HG02588 (cell line): ENCODE data around the gene SPON1.
"Not testable (repeated sequence)": the region's sequence is repeated elsewhere in the genome, so short reads cannot be mapped to it uniquely, and the experiment has no call there.

Experiments used
- ATAC-seq: cut with Tn5 transposase; IDR thresholded peaks from one replicate; pipeline ENCODE4 v1.9.1; 2021; ENCODE audit warnings: mild to moderate bottlenecking, moderate library complexity; ENCODE audit not compliant: unreplicated experiment

Gene SPON1

DNA sequence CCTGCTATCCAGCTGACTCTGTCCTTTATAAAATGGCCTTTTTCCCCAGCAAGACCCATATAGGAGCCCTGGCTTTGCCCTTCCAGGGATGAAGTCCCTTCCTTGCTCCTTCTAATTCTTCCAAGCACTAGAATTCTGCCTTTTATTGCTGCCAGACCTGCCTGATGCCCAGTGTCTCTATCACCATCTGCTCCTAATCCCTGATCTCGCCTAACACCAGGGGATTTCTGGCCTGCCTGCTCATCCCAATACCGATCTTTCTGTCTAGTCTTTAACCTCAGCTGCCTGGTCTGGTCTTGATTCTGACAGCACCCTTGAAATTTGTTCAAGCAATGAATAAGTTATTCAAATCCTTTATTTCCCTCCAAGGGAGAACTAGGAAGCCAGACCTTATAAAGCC lies 150.2 kb downstream of the SPON1 start:
- no peak for ATAC-seq

DNA sequence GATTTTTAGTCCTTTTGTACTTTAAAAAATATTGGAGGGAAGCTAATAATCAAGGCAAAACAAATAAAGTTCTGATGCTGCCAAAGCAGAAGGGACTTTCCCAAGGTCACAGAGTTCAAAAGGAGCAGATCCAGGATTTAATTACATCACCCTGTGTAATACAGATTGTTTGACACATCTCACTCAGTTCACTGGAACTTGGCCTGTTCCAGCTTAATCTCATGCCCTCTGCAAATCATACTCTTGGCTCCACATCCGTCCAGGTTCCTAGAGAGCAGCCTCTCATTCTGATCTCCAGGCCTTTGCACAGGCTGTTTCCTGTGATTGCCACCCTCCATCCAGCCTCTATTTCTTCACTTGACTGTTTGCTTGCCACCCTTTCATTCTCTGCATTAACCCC lies 151.7 kb downstream of the SPON1 start:
- ATAC-seq = no peak

DNA sequence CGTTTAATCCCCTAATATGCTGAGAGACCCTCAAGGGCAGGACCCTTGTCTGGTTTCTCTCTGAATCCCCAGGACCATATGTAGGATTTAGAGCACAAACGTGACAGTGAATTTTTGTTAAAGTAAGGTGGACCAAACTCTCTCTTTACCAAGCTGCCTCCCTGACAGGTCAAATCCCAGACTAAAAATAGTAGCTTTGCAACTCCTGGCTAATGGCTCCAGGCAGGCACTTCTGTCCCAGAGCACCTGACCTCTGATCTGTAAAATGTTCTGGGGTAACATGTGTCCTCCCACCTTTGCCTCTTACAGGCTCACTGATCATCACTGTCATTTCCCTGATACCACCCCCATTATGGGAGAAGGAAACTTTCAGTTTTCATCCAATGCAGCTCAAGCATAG lies 152.3 kb downstream of the SPON1 start:
- no peak for ATAC-seq

DNA sequence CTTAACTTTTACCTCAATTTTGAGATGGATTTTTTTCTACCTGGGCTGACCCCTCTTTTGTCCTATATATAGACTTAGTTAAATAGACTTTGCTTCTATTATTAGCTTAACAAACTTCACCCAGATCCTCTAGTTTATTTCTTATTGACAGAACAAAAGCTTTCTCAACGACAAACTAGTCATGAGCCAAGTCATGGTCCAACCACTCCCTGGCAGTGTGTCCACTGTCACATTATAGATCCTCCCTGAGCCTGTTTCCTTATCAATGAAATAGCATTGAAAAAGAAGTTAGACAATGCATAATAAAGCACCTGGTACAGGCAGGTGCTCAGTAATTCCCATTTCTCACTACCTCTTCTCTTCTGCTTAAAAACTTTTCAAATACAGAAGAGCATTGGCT lies 155.1 kb downstream of the SPON1 start:
- no peak for ATAC-seq

DNA sequence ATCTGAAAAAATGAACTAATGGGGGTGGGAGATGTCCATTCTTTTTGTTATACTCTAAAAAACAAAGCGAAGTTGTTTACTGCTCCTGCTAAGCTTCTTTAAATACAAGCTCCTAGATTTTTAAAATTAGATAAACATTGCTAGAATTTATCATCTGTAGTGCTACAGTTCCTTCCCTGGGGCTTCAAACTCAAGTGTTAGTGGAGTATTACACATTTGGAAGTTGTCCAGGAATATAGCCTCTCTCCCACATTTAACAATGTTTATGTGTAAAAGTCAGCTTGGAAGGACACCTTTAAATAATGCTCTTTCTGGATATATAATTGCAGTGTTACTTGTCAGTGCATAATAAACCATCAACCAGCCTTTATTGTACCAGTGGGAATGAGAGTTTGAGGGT lies 155.5 kb downstream of the SPON1 start:
- ATAC-seq = no peak

DNA sequence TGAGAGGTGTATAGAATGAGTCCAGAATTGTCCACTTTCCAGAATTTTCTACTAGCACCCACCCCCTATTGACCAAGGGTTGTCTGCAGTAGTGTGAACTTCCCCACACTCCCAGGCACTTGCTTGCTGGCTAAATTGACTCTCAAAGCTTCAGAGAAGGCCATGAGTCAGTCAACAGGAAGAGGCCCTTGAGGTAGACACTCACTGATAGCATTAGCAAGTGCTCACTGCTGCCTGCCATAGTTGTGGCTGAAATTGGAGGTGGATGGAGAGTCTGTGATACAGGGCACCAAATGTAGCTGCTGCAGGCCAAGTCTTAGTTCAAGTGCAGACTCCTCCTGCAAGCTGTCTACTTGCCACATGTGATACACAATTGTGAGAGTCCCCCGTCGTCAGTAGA lies 156.8 kb downstream of the SPON1 start:
- no peak for ATAC-seq

DNA sequence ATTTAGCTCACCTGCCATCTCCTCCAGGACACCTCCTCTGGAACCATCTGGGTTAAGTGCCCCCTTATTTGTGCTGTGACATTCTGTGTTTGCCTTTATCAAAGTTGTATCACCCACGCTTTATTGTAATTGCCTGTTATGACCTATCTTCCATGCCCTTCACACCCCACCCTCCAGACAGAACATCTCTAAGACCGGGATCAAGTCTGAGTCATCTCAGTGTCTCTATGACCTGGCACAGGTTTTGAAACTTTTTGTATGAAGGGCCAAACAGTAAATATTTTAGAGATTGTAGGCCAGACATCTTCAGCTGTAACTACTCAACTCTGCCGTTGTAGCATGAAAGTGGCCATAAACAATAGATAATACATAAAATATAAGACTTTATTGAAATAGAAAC lies 161.8 kb downstream of the SPON1 start:
- ATAC-seq = no peak

DNA sequence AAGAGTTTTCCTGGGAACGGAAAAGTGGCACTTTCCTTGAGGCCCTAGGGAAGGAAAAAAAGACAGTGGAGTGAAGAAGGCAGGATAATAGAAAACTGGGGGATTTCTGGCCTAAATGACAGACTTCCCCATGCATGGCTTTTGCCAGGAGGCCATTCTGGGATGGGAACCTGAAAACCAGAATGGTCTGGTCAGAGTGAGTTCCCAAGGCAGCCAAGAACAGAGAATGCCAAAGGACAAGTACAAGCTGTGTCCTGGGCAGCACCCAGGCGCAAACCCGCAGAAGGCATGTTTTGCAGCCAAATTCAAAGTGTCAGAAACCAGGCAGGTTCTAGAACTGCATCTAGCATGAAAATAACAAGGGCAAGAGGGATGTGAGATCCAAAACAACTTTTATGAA lies 162.4 kb downstream of the SPON1 start:
- no peak for ATAC-seq

DNA sequence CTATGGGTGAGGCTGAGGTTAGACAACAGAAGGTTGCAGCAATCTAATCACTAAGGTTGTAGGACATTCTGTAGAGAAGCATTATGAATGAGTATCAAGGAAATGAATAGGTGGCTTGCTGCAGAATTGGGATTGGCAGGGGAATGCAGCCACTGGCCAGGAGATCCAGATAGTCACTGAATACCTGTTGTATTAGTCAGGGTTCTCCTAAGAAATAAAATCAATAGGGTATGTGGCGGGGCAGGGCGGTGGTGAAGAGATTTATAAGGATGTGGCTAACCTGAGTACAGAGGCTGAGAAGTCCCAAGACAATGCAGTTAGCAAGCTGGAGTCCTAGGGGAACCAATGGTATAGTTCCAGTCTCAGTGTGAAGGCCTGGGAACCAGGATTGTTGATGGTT lies 163.0 kb downstream of the SPON1 start:
- no peak for ATAC-seq

DNA sequence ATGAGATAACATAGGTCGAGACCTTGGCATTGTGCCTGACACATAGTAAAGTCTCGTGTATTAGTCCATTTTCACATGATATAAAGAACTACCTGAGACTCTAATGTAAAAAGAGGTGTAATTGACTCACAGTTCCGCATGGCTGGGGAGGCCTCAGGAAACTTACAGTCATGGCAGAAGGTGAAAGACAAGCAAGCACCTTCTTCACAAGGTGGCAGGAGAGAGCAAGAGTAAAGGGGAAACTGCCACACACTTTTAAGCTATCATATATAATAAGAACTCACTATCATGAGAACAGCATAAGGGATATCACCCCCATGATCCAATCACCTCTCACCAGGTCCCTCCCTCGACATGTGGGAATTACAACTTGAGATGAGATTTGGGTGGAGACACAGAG lies 165.2 kb downstream of the SPON1 start:
- no peak for ATAC-seq

DNA sequence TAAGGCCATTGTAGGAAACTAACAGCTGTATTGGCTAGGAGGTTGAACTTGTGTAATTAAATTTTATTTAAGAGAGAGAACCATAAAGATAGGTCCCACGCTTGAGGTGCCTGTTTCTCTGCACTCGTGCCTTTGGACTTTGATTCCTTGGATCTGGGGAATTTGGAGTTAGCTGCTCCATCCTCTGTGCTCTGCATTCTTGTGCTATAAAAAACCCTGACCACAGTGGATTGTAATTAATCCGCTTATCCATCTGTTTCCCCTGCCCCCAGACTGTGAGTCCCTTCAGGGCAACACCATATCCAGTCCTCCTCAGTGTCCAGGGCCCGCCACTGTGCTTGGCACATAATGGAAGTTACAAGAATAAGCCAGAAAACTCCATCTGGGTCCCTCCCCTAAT lies 169.8 kb downstream of the SPON1 start:
- ATAC-seq = no peak

DNA sequence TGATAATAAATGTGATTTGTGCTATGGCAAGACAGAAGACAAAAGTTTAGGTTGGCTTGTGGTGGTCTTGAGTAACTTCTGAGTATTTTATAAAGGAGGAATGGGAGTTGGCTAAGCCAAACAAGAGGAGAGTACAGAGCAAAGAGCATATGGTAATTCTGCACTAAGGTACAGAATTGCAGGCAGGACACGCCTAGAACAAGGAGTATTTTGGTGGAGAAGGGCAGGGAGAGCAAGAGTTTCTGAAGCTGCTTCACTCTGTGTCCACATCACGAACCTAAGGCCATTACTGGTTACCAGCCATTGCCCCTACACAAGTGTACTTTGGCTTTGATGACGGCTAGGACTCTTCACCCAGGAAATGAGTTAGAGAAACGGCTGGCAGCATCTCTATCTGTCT lies 170.9 kb downstream of the SPON1 start:
- no peak for ATAC-seq

DNA sequence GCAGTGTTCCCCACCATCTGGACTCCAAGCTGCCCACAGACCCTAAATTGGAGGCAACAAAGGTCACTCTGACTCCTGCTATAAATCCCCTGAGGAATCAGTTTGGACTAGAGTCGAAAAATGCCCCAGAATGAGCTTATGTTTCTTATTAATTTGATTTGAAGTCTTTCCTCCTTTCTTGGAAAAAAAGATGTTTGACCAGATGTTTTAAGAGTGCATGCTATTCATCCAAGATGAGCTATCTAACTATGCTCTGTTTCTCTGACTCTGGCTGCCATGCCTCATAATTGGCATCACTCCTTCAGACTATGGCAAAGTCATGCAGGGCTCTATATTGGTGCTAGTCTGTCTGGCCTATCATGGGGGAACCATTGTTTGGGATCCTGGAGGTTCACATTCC lies 174.0 kb downstream of the SPON1 start:
- ATAC-seq = no peak

DNA sequence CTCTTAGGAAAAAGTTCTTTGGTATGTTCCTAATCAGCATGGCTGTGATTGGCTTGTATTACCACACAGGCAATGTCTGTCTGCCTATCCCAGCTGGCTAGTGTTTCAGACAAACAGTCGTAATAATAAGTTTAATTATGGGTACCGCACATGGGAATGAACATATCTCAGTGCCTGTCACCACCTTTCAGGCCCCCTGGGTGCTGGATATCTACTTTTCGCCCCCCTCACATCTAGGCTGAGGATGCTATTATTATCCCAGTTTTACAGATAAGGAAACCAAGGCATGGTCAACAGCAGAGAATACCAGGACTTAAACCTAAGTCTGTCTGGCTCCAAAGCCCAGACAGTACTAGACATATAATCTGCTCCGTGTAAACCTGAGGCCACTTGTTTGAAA lies 174.8 kb downstream of the SPON1 start:
- no peak for ATAC-seq

DNA sequence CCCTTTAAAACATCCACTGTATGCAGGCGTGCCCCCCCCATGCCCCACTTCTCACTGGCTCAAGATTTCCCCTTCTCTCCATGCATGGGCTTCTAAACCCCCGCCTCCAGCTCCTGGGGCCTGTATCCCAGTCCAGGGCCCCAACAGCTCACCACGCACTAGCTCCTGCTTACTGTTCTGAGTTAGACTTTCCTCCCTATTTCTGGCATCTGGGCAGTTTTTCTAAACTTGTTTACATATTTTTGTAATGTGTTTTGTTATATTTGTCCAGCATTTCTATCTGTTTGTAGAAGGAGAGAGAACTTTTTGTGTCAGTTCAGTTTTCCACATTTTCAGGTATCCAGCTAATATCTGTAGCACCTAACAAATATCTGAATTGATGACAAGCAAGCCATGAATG lies 178.5 kb downstream of the SPON1 start:
- no peak for ATAC-seq

DNA sequence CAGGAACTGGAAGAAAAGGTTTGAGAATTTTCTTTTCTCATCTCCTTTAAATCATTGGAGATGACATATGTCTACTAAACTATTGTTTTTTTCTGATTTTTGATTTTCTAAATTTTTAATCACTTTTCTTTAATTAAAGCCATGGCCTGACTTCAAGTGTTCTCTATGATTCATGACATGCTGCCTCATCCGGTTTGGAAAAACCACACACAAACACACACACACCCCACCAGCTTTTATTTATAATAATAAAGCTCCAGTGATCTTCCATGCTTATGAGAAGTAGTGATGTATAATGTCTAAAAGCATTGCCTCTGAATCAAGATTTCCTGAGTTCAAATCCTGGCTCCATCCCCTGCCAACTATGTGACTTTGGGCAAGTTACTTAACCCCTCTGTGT lies 179.2 kb downstream of the SPON1 start:
- no peak for ATAC-seq

DNA sequence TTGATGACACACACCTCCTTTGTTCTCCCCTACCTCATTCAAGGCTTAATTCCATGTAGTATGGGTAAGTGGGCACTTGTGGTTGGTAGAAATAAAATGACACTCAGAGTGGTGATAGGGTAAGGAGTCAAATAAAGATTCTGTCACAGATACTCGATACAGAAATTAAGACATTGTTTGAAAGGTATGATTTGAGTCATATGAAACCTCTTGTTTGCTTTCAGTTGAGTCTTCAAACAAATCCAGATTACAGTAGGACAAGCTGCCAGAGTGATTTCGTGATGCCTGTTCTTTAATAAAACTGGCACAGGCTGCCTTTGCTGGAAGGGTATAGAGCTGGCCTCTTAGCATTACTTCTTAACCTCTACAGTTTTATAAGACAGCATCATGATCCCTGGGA lies 182.4 kb downstream of the SPON1 start:
- no peak for ATAC-seq

DNA sequence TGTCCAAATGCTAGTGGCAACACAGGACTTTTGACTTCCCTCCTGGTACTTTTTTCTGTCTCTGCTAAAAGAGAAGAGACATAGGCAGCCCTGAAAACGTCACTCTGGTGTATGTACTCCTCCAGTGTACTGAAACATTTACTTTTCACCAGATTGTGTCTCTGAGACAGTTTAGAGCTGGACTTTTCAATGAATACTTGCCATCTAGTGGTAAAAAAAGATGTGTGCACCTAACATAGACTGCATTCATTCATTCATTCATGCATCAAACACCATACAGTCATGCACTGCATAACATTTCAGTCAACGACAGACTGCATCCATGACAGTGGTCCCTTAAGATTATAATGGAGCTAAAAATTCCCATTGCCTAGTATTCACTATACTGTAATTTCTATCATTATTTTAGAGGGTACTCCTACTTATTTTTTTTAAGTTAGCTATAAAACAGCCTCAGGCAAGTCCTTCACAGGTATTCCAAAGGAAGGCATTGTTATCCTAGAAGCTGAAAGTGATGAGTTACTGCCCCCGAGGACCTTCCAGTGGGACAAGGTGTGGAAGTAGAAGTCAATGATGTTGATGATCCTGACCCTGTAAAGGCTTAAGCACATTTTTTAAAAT lies 186.2 kb downstream of the SPON1 start:
- ATAC-seq = no peak

DNA sequence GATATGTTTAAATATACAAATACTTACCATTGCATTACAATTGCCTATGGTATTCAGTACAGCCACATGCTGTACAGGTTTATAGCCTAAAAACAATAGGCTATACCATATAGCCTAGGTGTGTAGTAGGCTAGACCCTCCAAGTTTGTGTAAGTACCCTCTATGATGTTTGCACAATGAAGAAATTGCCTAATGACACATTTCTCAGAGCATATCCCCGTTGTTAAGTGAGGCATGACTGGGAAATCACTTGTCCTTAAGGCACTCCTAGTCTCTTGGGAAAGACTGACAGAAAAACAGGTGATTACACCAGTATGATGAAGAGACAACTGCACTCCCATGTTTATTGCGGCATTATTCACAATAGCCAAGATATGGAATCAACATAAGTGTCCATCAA lies 187.2 kb downstream of the SPON1 start:
- ATAC-seq = no peak

DNA sequence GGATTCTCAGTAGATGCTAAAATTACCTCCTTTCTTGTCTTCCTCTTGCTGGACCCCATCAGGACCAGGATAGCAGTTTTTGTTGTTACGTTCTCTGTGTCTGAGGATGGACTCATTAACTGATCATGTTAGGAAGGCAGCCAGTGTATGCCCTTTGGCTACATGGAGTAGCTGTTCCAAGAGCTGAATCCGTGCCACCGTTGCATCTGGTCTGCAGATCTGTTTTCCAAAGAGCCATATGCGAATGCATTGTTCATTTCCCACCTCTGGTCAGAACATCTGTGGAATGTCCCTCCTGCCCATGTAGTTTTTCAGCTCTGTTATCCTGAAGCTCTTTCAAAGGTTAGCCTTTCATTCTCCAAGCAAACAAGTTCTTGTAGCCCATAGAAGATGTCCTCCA lies 188.4 kb downstream of the SPON1 start:
- no peak for ATAC-seq

DNA sequence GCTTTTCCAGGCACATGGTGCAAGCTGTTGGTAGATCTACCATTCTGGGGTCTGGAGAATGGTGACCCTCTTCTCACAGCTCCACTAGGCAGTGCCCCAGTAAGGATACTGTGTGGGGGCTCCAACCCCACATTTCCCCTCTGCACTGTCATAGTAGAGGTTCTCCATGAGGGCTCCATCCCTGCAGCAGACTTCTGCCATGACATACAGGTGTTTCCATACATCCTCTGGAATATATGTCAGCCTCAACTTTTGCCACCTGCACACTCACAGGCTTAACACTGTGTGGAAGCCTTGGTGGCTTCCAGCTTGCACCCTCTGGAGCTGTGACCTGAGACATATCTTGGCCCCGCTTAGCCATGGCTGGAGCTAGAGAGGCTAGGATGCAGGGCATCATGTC lies 191.6 kb downstream of the SPON1 start:
- ATAC-seq = not testable (repeated sequence)

DNA sequence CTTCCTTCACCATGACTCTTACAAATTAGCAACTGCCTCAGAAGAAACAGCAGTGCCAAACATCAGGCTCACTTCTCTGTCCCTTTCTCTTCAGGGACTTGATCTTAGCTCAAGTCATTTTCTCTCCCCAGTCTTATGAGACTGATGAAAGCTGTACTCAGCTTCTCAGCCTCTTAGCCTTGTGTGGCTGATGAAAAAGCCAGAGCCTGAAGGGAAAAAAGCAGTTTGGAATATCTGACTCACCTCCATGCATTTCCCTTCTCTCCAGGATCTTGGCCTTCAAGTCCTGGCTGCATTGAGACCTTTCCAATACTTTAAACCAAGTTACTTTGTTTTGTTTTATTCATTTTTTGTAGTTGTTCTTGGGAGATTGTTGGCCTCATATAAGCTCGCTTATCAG lies 195.9 kb downstream of the SPON1 start:
- ATAC-seq = no peak

DNA sequence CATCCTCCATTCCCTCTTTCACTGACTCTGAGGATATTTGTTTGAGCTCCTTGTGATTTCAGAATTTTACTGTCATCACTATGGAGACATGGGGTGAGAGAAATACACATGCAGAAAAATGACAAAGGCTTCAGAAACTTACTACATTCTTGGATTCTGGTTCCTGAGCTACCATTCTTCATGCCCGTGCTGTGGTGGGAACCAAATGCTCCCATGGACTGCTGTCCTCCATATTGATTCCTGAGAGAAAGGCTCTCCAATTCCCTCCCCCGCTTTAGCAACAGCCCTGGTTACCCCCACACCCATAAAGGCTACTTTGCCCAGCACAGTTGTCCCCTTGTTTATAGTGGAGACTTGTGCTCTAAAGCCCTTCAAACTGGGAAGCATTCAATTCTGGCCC lies 201.1 kb downstream of the SPON1 start:
- ATAC-seq = no peak

DNA sequence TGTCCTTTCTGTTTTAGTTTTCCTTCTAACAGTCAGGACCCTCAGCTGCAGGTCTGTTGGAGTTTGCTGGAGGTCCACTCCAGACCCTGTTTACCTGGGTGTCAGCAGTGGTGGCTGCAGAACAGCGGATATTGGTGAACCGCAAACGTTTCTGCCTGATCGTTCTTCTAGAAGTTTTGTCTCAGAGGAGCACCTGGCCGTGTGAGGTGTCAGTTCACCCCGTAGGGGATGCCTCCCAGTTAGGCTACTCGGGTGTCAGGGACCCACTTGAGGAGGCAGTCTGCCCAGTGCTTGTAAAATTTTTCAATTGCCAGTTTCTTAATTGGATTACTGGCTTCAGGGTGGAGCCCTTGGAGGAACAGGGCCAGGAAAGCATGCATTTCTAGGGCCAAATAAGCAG lies 211.2 kb downstream of the SPON1 start:
- ATAC-seq = not testable (repeated sequence)
